Uterus (tissue), 2 donors: ENCODE measurements around the gene CAPZA3.

Experiments
- CTCF ChIP-seq, 4 experiments: fragments of 200-600 bp in 2 of 4; fragments of 450-650 bp in 2 of 4; sonication (generic) in 2 of 4; IDR thresholded peaks; one replicate each; pipeline ENCODE4 v1.5.1; 2016 to 2019; ENCODE audit warnings: antibody characterized with exemption in 4 of 4, mild to moderate bottlenecking in 2 of 4, moderate library complexity in 1 of 4
- POLR2A ChIP-seq, 2 donors: fragments of 450-650 bp; IDR thresholded peaks; one replicate each; pipeline ENCODE4 v1.6.1; 2016; ENCODE audit warnings: antibody characterized with exemption in 2 of 2, mild to moderate bottlenecking in 1 of 2, moderate library complexity in 1 of 2

DNA sequence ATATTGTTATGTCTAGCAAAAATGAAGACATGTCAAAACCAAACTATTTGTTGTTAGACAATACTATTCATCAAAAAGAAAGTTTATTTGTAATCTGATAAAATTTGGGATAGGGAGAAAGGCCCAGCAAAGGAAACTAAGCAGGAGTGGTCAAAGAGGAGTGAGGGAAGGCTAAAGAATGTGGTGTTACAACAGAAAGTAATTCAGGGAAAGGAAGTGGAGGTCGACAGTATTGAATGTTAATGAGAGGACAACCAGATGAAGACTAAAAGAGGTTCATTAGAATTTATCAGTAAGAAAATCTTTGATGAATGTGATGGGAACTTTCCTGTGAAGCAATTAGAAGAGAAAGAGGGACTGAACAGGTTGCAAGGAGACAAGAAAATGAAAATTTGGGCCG, 34.0 kb upstream of the CAPZA3 start:
- no peak for TF ChIP-seq CTCF (IDR thresholded peaks at IDR 0.05)
- TF ChIP-seq POLR2A (IDR thresholded peaks at IDR 0.05) = no peak
